BLaER1 treated with 17β-estradiol and CSF1 and Interleukin-3, amounts not matched to agents 10 nM and 100 nM (cell line): ENCODE measurements around the gene CTBP2.
A peak's percentile ranks its signal among the peaks of the same experiment; 100 is the strongest.

ENCODE experiments used
- H3K27ac ChIP-seq, 11 experiments: shearing (Covaris generic); formaldehyde crosslinking; 2 replicates each; pipeline ENCODE4 v1.8.1; 2022
- H3K27me3 ChIP-seq, 11 experiments: shearing (Covaris generic); formaldehyde crosslinking; 2 replicates each; pipeline ENCODE4 v1.8.1; 2022
- H3K36me3 ChIP-seq, 11 experiments: shearing (Covaris generic); formaldehyde crosslinking; 2 replicates each; pipeline ENCODE4 v1.8.1; 2022
- H3K4me1 ChIP-seq, 10 experiments: shearing (Covaris generic); formaldehyde crosslinking; 2 replicates each; pipeline ENCODE4 v1.8.1; 2022
- H3K4me2 ChIP-seq, 11 experiments: shearing (Covaris generic); formaldehyde crosslinking; 2 replicates each; pipeline ENCODE4 v1.8.1; 2022
- H3K4me3 ChIP-seq, 10 experiments: shearing (Covaris generic); formaldehyde crosslinking; 2 replicates each; pipeline ENCODE4 v1.8.1; 2022
- H3K9ac ChIP-seq, 11 experiments: shearing (Covaris generic); formaldehyde crosslinking; 2 replicates each; pipeline ENCODE4 v1.8.1; 2022
- H3K9me3 ChIP-seq, 11 experiments: shearing (Covaris generic); formaldehyde crosslinking; replicated peaks in 1 of 11; 2 replicates each; pipeline ENCODE4 v1.8.1; 2022
- H4K20me1 ChIP-seq, 11 experiments: shearing (Covaris generic); formaldehyde crosslinking; 2 replicates each; pipeline ENCODE4 v1.8.1; 2022
- Cebpa-rat ChIP-seq, 11 experiments: shearing (Covaris generic); IDR thresholded peaks; 2 replicates each; pipeline ENCODE4 v1.8.1; 2022

CTBP2 gene

GRCh38 chr10:125005312-125006187, 154.8 kb downstream of the CTBP2 start:
- Histone ChIP-seq H3K4me3 (no peak overlapping the region), H4K20me1 (peaks cover 95 to 100% (median 100%) of the 10 kb centered on the region in 11 experiments), H3K9ac (peak overlapping the region in 1 of 11 experiments; percentile 24; a peak in 1 of 22 replicates), H3K4me1 (peaks cover 0 to 24% (median 18%) of the 10 kb centered on the region in 10 experiments; a peak in 13 of 20 replicates), H3K4me2 (peak overlapping the region in 6 of 11 experiments; percentile 4 to 63 (median 47); a peak in 9 of 22 replicates), H3K36me3 (peaks cover 77 to 99% (median 97%) of the 10 kb centered on the region in 11 experiments), H3K27ac (peak overlapping the region in 2 of 11 experiments; percentile 38; a peak in 4 of 22 replicates), H3K9me3 (no peaks in the 10 kb centered on the region), H3K27me3 (no peaks in the 10 kb centered on the region)
- TF ChIP-seq Cebpa-rat (IDR thresholded peaks at IDR 0.05) = no peak

- no peak overlapping the region for H3K4me3 ChIP-seq
- peaks cover 94 to 100% (median 100%) of the 10 kb centered on the region in 11 experiments for H4K20me1 ChIP-seq
- no peak for TF ChIP-seq Cebpa-rat (IDR thresholded peaks at IDR 0.05)
Measured at GRCh38 chr10:125004571-125005311, 155.6 kb downstream of the CTBP2 start.

GRCh38 chr10:125003901-125004467, 156.4 kb downstream of the CTBP2 start:
- Histone ChIP-seq H3K4me1 (peaks cover 0 to 26% (median 20%) of the 10 kb centered on the region in 10 experiments; a peak in 13 of 20 replicates), H3K4me3 (no peak overlapping the region), H3K9me3 (no peaks in the 10 kb centered on the region), H3K36me3 (peaks cover 92 to 100% (median 97%) of the 10 kb centered on the region in 11 experiments), H3K27me3 (no peaks in the 10 kb centered on the region), H3K4me2 (no peak overlapping the region), H4K20me1 (peaks cover 91 to 100% (median 98%) of the 10 kb centered on the region in 11 experiments), H3K9ac (no peak overlapping the region), H3K27ac (no peak overlapping the region)
- TF ChIP-seq Cebpa-rat (IDR thresholded peaks at IDR 0.05) = no peak

More at GRCh38 chr10:125004571-125005311, 155.6 kb downstream of the CTBP2 start:
- Histone ChIP-seq H3K9ac (peak overlapping the region in 1 of 11 experiments; percentile 24; a peak in 1 of 22 replicates), H3K4me1 (peaks cover 0 to 26% (median 20%) of the 10 kb centered on the region in 10 experiments; a peak in 13 of 20 replicates), H3K27me3 (no peaks in the 10 kb centered on the region), H3K9me3 (no peaks in the 10 kb centered on the region), H3K36me3 (peaks cover 84 to 99% (median 97%) of the 10 kb centered on the region in 11 experiments), H3K27ac (peak overlapping the region in 5 of 11 experiments; percentile 7 to 38 (median 18); a peak in 6 of 22 replicates), H3K4me2 (peak overlapping the region in 5 of 11 experiments; percentile 23 to 63 (median 53); a peak in 9 of 22 replicates)

- no peaks in the 10 kb centered on the region for H3K9me3 ChIP-seq
- no peak overlapping the region for H3K4me2 ChIP-seq
- no peaks in the 10 kb centered on the region for H3K27me3 ChIP-seq
- H3K4me3 ChIP-seq = no peak overlapping the region
- H3K36me3 ChIP-seq = peaks cover 95 to 100% (median 98%) of the 10 kb centered on the region in 11 experiments
- TF ChIP-seq Cebpa-rat (IDR thresholded peaks at IDR 0.05) = no peak
- peaks cover 91 to 100% (median 98%) of the 10 kb centered on the region in 11 experiments for H4K20me1 ChIP-seq
- H3K27ac ChIP-seq = no peak overlapping the region
- H3K9ac ChIP-seq = no peak overlapping the region
- H3K4me1 ChIP-seq = peaks cover 0 to 26% (median 20%) of the 10 kb centered on the region in 10 experiments; a peak in 13 of 20 replicates
Measured at GRCh38 chr10:125003146-125003900, 157.0 kb downstream of the CTBP2 start.

- Histone ChIP-seq H3K9ac (0 out of 22 replicates have a peak overlapping the region, but pooled peaks of 1 of the 11 experiments have one; percentile 11), H3K4me2 (no peak overlapping the region), H3K4me3 (no peak overlapping the region), H3K4me1 (peaks cover 0 to 26% (median 20%) of the 10 kb centered on the region in 10 experiments; a peak in 13 of 20 replicates), H3K27me3 (no peaks in the 10 kb centered on the region), H3K9me3 (no peaks in the 10 kb centered on the region), H3K36me3 (peaks cover 95 to 100% (median 98%) of the 10 kb centered on the region in 11 experiments), H4K20me1 (peaks cover 91 to 100% (median 98%) of the 10 kb centered on the region in 11 experiments), H3K27ac (no peak overlapping the region)
- TF ChIP-seq Cebpa-rat (IDR thresholded peaks at IDR 0.05) = no peak
Measured at GRCh38 chr10:125002423-125003145, 157.8 kb downstream of the CTBP2 start.

GRCh38 chr10:125002047-125002422, 158.3 kb downstream of the CTBP2 start:
- Histone ChIP-seq H3K9me3 (no peaks in the 10 kb centered on the region), H3K4me3 (no peak overlapping the region), H3K27ac (no peak overlapping the region), H3K4me1 (peaks cover 0 to 26% (median 19%) of the 10 kb centered on the region in 10 experiments; a peak in 13 of 20 replicates), H3K27me3 (no peaks in the 10 kb centered on the region), H3K36me3 (peaks cover 95 to 100% (median 98%) of the 10 kb centered on the region in 11 experiments), H4K20me1 (peaks cover 90 to 100% (median 98%) of the 10 kb centered on the region in 11 experiments), H3K9ac (peak overlapping the region in 2 of 11 experiments; percentile 11 to 44; a peak in 1 of 22 replicates), H3K4me2 (no peak overlapping the region)
- TF ChIP-seq Cebpa-rat (IDR thresholded peaks at IDR 0.05) = no peak

GRCh38 chr10:125001313-125002046, 158.9 kb downstream of the CTBP2 start:
- Histone ChIP-seq H3K36me3 (peaks cover 95 to 100% (median 98%) of the 10 kb centered on the region in 11 experiments), H3K27me3 (no peaks in the 10 kb centered on the region), H3K4me1 (peaks cover 0 to 26% (median 14%) of the 10 kb centered on the region in 10 experiments; a peak in 13 of 20 replicates), H3K9ac (peak overlapping the region in 2 of 11 experiments; percentile 31 to 44; a peak in 2 of 22 replicates), H4K20me1 (peaks cover 84 to 100% (median 98%) of the 10 kb centered on the region in 11 experiments), H3K27ac (no peak overlapping the region), H3K9me3 (no peaks in the 10 kb centered on the region), H3K4me3 (no peak overlapping the region), H3K4me2 (no peak overlapping the region)
- TF ChIP-seq Cebpa-rat (IDR thresholded peaks at IDR 0.05) = no peak
